ENCODE data around the gene GPANK1. TPM values are rescaled to one million over a fixed set of nuclear protein-coding genes. Genes with fewer than 3 reads are reported as not detected.

Gene GPANK1
- total and polyA plus RNA-seq, 9 of the 15 experiments (the other 6 are each of a cell fraction or from before 2014, with no cell fraction given): 32.2 to 111 (median 46.3) TPM

- TF ChIP-seq ID3 (CRISPR knock-in tag; IDR thresholded peaks at IDR 0.05) (no peak), ID3 (tag; IDR thresholded peaks at IDR 0.05) (no peak; the same call in 1 of the 2 replicates), FOXP1 (CRISPR knock-in tag; IDR thresholded peaks at IDR 0.05) (no peak; the same call in 1 of the 2 replicates), ARID4B (CRISPR knock-in tag; IDR thresholded peaks at IDR 0.05) (0 out of 2 replicates have a peak, but pooled peaks have one; percentile 48), ZNF76 (CRISPR knock-in tag; IDR thresholded peaks at IDR 0.05; ENCODE audit: borderline replicate concordance) (no peak), PRMT5 (CRISPR knock-in tag; IDR thresholded peaks at IDR 0.05) (no peak)
These were observed 24.7 kb upstream of the GPANK1 start (continued) for GRCh38 chr6:31689249-31690110.
